Measurements from ENCODE around the gene KCTD16. TPM values are rescaled to one million over a fixed set of nuclear protein-coding genes. Genes with fewer than 3 reads are reported as not detected.

Gene KCTD16
- total RNA-seq, 1 donor from 2014 or later: 0.64 TPM

DNA sequence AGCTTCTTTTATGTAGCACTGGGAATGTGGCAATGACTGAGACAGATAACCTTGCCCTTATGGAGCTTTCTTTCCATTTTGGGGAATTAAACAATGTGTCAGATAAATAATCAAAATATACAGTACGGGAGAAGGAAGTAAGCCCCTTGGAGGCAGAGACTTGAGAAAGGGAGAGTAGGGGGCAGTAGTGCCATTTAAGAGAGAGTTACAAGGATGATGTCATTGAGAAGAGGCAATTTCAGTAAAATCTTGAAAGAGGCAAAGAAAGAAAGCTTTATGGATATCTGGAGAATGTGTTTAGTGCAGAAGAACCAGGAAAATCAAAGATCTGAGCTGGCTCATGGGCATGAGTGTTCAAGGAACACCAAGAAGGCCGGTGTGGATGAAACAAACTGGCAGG, 77.3 kb downstream of the KCTD16 start:
- Histone ChIP-seq H3K9me3 (no peaks in the 10 kb centered on the region), H3K4me1 (no peaks in the 10 kb centered on the region), H3K4me3 (no peak overlapping the region), H3K36me3 (no peaks in the 10 kb centered on the region), H3K27ac (no peak overlapping the region), H3K27me3 (no peaks in the 10 kb centered on the region)
- no peak for DNase-seq (ENCODE audit: low spot score in 2 of 2)
- intact Hi-C loops (cut with DNase I): no loop called here
- TF ChIP-seq, protein P1, sequence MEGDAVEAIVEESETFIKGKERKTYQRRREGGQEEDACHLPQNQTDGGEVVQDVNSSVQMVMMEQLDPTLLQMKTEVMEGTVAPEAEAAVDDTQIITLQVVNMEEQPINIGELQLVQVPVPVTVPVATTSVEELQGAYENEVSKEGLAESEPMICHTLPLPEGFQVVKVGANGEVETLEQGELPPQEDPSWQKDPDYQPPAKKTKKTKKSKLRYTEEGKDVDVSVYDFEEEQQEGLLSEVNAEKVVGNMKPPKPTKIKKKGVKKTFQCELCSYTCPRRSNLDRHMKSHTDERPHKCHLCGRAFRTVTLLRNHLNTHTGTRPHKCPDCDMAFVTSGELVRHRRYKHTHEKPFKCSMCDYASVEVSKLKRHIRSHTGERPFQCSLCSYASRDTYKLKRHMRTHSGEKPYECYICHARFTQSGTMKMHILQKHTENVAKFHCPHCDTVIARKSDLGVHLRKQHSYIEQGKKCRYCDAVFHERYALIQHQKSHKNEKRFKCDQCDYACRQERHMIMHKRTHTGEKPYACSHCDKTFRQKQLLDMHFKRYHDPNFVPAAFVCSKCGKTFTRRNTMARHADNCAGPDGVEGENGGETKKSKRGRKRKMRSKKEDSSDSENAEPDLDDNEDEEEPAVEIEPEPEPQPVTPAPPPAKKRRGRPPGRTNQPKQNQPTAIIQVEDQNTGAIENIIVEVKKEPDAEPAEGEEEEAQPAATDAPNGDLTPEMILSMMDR (IDR thresholded peaks at IDR 0.05): no peak

DNA sequence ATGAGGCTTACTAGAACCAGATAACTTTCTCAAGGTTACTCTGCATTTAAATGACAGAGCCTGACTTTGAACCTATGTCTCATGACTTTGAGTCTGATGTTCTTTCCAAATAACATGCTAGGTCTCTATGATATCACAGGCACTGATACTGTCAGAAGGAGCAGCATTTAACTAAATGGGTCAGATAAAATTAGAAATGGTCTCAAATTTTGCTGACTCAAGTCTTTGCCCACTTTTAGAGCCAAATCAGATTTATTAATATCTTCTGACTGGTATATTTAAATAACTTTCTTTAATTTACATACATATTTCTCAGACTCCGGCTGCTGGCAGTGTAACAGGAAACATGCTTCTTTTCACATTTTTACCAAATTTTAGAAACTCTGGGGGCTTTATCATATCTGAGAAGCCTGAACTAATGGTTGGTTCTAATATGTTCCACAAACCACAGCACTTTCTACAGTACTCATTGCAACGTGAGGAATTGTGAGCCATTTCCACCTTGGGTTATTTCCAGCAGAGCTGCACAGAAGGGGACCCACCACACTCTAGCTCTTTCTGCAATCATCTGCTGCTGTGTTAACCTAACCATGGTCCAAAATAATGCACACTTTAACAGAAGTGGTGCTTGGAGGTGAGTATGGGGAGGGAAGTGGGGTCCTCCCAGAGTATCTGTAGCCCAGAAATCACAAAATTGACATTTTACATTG, 79.2 kb downstream of the KCTD16 start:
- Histone ChIP-seq H3K27ac (no peak overlapping the region), H3K36me3 (no peaks in the 10 kb centered on the region), H3K9me3 (no peaks in the 10 kb centered on the region), H3K4me3 (no peak overlapping the region), H3K4me1 (no peaks in the 10 kb centered on the region), H3K27me3 (no peaks in the 10 kb centered on the region)
- TF ChIP-seq, protein P1 (IDR thresholded peaks at IDR 0.05): no peak
- DNase-seq (ENCODE audit: low spot score in 2 of 2): no peak
- intact Hi-C loops (cut with DNase I): no loop called here

DNA sequence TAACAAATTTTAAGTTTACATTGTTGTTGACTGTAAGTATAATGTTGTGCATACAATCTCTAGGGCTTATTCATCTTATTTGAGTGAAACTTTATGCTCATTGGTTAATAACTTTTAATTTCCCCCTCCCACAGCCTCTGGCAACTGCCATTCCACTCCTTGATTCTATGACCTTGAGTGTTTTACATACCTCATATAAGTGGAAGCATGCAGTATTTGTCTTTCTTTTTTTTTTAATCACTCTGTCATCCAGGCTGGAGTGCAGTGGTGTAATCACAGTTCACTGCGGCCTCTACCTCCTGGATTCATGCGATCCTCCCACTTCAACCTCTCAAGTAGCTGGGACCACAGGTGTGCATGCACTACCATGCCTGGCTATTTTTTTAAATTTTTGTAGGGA, 83.9 kb downstream of the KCTD16 start:
- Histone ChIP-seq H3K4me3 (no peak overlapping the region), H3K4me1 (no peaks in the 10 kb centered on the region), H3K36me3 (no peaks in the 10 kb centered on the region), H3K9me3 (no peaks in the 10 kb centered on the region), H3K27ac (no peak overlapping the region), H3K27me3 (no peaks in the 10 kb centered on the region)
- TF ChIP-seq, protein P1 (IDR thresholded peaks at IDR 0.05): no peak
- no peak for DNase-seq (ENCODE audit: low spot score in 2 of 2)
- intact Hi-C loops (cut with DNase I): no loop called here

DNA sequence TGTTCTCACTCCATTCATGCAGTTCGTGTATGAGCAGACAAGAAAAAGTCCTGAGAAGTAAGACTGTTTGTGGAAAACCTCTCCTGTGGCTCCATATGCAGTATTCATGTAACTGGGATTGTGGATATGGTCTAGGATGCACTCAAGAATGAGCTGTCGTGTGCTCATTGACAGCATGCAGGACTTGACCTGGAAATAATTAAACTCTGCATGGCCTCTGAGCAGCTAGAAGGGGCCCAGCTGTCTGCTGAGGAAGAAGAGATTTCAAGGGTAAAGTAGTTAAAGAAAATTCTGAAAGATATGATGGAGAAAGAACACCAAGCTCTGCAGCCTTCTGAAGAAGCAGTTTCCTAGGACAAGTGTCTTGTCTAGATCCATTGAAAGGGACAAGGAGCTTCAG, 89.4 kb downstream of the KCTD16 start:
- H3K27me3 ChIP-seq: no peaks in the 10 kb centered on the region
- H3K27ac ChIP-seq: no peak overlapping the region
- intact Hi-C loops (cut with DNase I): no loop called here
- H3K36me3 ChIP-seq: no peaks in the 10 kb centered on the region
- no peak overlapping the region for H3K4me3 ChIP-seq
- TF ChIP-seq, protein P1 (IDR thresholded peaks at IDR 0.05): no peak
- no peaks in the 10 kb centered on the region for H3K9me3 ChIP-seq
- no peak for DNase-seq (ENCODE audit: low spot score in 2 of 2)
- H3K4me1 ChIP-seq: no peaks in the 10 kb centered on the region

DNA sequence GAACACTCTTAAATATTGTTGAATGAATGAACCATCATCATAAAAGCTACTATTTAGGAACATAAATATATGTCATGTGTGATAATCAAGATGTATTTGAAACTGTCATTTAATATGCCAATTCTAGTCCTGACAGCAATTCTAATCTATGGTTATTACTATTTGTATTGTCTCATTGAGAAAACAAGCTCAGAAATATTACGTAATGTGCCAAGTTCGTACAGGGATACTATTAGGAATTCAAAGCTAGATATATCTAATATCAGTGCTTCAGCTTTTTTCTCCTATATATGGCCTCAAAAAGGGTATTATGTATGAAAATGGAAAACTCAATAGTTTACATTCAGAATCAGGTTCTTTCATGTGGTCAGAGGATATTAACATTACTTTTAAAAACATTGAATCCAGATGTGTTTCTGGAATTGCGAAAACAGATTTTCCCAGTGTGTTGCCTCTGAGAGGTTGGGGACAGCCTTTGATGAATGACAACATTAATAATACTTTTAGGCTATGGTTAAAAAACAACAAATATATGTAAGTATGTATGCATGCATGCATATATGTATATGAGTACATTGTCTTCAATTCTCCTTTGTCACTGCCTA, 95.1 kb downstream of the KCTD16 start:
- TF ChIP-seq, protein P1 (IDR thresholded peaks at IDR 0.05): no peak
- no peaks in the 10 kb centered on the region for H3K36me3 ChIP-seq
- no peak overlapping the region for H3K4me3 ChIP-seq
- no peak overlapping the region for H3K27ac ChIP-seq
- peaks cover 0 to 4% of the 10 kb centered on the region in 2 donors for H3K9me3 ChIP-seq
- intact Hi-C loops (cut with DNase I): no loop called here
- DNase-seq (ENCODE audit: low spot score in 2 of 2): no peak
- no peaks in the 10 kb centered on the region for H3K27me3 ChIP-seq
- no peaks in the 10 kb centered on the region for H3K4me1 ChIP-seq
